Neutrophil (primary cell): ENCODE results near the gene GPR52.

Experiments
- H3K27ac ChIP-seq: fragments of 200-600 bp; sonication (generic); 2 replicates; pipeline ENCODE4 v1.5.1; 2016; ENCODE audit warnings: mild to moderate bottlenecking, moderate library complexity
- H3K27me3 ChIP-seq: fragments of 200-600 bp; sonication (generic); 2 replicates; pipeline ENCODE4 v1.6.0; 2016; ENCODE audit warnings: mild to moderate bottlenecking
- H3K36me3 ChIP-seq: fragments of 200-600 bp; sonication (generic); 2 replicates; pipeline ENCODE4 v1.5.1; 2017
- H3K4me1 ChIP-seq, 2 experiments: fragments of 200-600 bp in 1 of 2; sonication (generic) in 1 of 2; 1 replicate in 1 of 2; 2 replicates in 1 of 2; pipeline versions ENCODE4 v1.5.1 to v1.6.1; 2013 to 2016; ENCODE audit warnings: low read depth in 1 of 2, low read length in 1 of 2, mild to moderate bottlenecking in 1 of 2, moderate library complexity in 1 of 2; ENCODE audit not compliant: control insufficient read depth in 1 of 2, insufficient read depth in 1 of 2
- H3K4me3 ChIP-seq, 2 experiments: fragments of 200-600 bp in 1 of 2; sonication (generic) in 1 of 2; 1 replicate in 1 of 2; 2 replicates in 1 of 2; pipeline ENCODE4 v1.5.1; 2013 to 2016; ENCODE audit warnings: low read depth in 1 of 2, low read length in 1 of 2, mild to moderate bottlenecking in 1 of 2, moderate library complexity in 1 of 2
- H3K9me3 ChIP-seq: fragments of 200-600 bp; sonication (generic); 2 replicates; pipeline ENCODE4 v1.5.1; 2016
- CTCF ChIP-seq: fragments of 200-600 bp; sonication (generic); IDR thresholded peaks from 2 replicates; pipeline ENCODE4 v1.5.1; 2016; ENCODE audit warnings: antibody characterized with exemption

The GPR52 gene

DNA sequence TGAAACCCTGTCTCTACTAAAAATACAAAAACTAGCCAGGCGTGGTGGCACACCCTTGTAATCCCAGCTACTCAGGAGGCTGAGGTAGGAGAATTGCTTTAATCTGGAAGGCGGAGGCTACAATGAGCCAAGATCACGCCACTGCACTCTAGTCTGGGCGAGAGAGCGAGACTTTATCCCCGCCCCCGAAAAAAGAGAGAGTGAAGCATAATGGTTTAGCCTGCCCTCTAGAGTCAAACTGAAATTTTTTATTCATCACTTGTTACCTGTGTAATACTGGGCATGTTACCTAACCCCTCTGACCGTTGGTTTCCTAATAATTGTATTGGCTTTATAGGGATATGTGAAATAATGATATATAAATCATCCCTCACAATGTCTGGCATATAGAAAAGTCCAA, 18.8 kb downstream of the GPR52 start:
- H3K4me3 ChIP-seq, result no peak overlapping the region
- no peaks in the 10 kb centered on the region for H3K4me1 ChIP-seq
- H3K27ac ChIP-seq, result no peak overlapping the region
- no peak for TF ChIP-seq CTCF
- H3K9me3 ChIP-seq, result no peaks in the 10 kb centered on the region
- H3K36me3 ChIP-seq, result no peaks in the 10 kb centered on the region
- H3K27me3 ChIP-seq, result no peaks in the 10 kb centered on the region

GRCh38 chr1:174469052-174469451, 21.3 kb downstream of the GPR52 start:
- H3K9me3 ChIP-seq, result no peaks in the 10 kb centered on the region
- no peak for TF ChIP-seq CTCF
- no peaks in the 10 kb centered on the region for H3K4me1 ChIP-seq
- no peak overlapping the region for H3K27ac ChIP-seq
- no peaks in the 10 kb centered on the region for H3K27me3 ChIP-seq
- H3K36me3 ChIP-seq, result no peaks in the 10 kb centered on the region
- H3K4me3 ChIP-seq, result no peak overlapping the region

- no peak overlapping the region for H3K27ac ChIP-seq
- H3K36me3 ChIP-seq, result no peaks in the 10 kb centered on the region
- no peaks in the 10 kb centered on the region for H3K27me3 ChIP-seq
- H3K4me1 ChIP-seq, result no peaks in the 10 kb centered on the region
- no peak overlapping the region for H3K4me3 ChIP-seq
- TF ChIP-seq CTCF, result no peak
- no peaks in the 10 kb centered on the region for H3K9me3 ChIP-seq
Measured at GRCh38 chr1:174469687-174470086, 21.9 kb downstream of the GPR52 start.

DNA sequence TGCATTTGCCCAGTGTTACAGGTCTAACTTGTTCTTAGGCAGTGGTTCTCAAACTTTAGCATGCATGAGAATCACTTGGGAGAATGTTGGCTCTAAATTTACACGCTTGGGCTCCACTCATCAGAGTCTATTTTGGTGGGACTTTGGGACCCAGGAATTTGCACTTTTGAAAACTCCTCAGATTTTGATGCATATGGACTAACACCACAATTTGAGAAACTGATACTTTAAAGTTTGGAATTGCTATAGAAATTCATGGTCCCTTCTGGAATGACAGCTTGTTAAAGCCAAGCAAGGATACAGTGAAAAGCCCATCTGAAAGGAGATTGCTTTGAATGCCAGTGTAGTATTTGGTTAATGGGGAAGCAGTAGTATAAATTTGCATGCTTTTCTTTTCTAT, 31.5 kb downstream of the GPR52 start:
- H3K27me3 ChIP-seq, result no peaks in the 10 kb centered on the region
- no peak overlapping the region for H3K4me3 ChIP-seq
- no peak for TF ChIP-seq CTCF
- H3K4me1 ChIP-seq, result no peaks in the 10 kb centered on the region
- no peak overlapping the region for H3K27ac ChIP-seq
- no peaks in the 10 kb centered on the region for H3K36me3 ChIP-seq
- H3K9me3 ChIP-seq, result no peaks in the 10 kb centered on the region

DNA sequence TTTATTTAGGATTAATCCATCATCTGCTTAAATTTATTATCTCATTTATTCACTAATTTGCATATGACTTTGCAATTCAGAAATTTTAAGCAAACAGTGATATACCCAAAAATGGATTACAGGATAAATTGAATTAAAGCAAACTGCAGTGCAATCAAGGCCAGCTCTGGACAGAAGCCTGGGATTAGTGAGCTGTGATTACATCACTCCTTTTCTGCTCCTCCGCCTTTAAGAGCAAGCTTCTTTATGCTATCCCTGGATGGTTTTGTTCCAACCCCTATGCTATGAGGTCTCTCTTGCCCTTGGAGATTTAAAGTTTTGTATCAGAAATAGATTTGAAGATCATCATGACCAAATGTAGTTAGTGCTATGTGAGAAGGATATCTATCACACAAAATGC, 32.6 kb downstream of the GPR52 start:
- Histone ChIP-seq H3K27me3 (no peaks in the 10 kb centered on the region), H3K27ac (no peak overlapping the region), H3K36me3 (no peaks in the 10 kb centered on the region), H3K4me3 (no peak overlapping the region), H3K9me3 (no peaks in the 10 kb centered on the region), H3K4me1 (no peaks in the 10 kb centered on the region)
- no peak for TF ChIP-seq CTCF

DNA sequence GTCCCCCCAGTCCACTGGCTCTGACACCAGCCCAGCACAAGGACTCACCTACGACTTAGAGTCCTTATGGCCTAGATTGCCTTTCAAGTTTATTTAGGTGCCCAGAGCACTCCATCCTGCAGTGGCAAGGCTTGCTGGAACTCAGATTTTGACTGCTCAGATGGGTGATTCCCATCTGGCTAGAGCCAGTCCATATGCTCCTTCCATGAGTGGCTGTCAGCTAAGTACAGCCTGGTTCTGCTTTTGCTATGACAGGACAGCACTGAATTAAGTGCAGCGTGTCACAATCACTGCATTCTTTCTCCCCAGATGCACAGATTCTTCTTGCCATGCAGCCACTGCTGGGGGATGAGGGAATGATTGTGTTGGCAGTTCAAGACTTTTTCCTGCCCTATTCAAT, 43.8 kb downstream of the GPR52 start:
- no peaks in the 10 kb centered on the region for H3K9me3 ChIP-seq
- no peak overlapping the region for H3K4me3 ChIP-seq
- H3K27ac ChIP-seq, result no peak overlapping the region
- no peak for TF ChIP-seq CTCF
- no peaks in the 10 kb centered on the region for H3K4me1 ChIP-seq
- no peaks in the 10 kb centered on the region for H3K36me3 ChIP-seq
- no peaks in the 10 kb centered on the region for H3K27me3 ChIP-seq
